NCI-H2081 (cell line): ENCODE data around the gene MED29.
A peak's percentile ranks its signal among the peaks of the same experiment; 100 is the strongest.
"Not testable (repeated sequence)": the region's sequence is repeated elsewhere in the genome, so short reads cannot be mapped to it uniquely, and the experiment has no call there.

Source experiments
- DNase-seq, 2 experiments: peaks; one replicate each; lab custom pipeline; 2025; lab: John Stamatoyannopoulos, UW

Gene MED29

DNA sequence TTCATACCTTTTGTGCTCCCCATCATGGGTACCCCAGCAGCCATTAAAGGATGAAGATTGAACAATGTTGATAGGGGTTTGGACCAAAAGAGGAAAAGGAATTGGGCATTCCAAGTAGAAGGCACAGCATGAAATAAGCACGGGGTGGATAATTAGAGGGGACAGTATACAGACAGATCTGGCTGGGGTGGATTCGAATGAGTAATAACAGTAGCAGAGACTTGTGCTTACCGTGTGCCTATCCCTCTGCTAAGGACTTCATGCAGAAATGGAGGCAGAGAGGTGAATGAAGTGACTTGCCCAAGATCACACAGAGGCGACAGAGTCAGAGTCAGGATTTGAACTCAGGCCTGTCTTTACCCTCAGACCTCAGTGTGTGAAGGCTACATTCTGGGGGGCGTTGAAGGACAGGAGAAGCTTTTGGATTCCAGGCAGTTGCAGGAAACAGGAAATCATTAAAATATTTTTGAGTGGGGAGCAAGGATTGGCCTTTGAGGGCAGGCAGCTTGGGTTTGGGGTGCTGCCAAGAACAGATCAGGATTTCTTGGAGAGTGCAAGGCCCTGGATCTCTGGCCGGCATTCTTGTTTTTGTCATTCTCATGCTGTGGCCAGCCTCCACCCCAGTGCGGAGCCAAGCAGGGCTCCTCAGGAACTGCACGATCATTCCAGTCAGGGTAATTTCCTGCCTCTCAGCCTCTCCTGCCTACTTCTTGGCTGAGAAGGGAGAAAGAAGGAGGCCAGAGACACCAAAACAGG, 19.0 kb upstream of the MED29 start:
- DNase-seq = no peak

DNA sequence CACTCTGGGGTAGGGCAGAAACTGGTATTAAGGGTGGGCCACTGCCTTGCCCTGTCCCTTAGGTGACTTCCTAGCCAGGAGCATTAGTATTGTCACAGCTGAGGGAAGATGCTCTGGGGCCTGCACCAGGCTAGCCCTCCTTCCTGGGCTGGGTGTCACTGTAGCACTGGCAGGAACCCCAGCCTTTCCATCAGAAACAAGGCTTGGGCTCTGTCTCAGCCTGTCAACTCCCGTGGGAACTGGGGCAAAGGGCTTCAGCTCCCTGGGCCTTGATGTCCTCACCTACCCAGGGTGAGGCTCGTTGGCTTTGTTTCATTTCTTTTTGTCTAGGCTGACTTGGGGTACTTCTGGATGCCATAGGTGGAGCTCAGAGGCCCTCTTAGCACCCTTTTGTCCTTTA, 18.2 kb upstream of the MED29 start:
- DNase-seq = no peak

DNA sequence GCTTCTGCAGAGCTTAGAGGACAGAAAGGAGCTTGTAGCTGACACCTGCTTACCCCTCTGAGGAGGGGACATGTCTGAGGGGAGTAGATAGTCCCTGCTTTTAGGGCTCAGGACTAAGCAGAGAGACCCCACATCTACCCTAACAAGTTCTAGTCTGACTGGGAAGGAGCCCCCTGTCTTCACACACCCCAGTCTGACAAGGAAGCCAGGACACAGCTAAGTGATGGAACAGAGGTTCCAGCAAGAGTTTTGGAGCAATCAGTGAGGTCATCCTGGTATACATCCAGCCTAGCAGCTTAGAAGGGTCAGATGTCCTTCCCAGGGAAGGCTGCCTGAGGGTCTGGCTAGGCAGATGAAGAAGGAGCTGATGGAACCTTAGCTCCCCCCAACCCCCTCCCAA, 15.2 kb upstream of the MED29 start:
- DNase-seq = no peak

GRCh38 chr19:39377373-39378362, 13.5 kb upstream of the MED29 start:
- DNase-seq = no peak

GRCh38 chr19:39379366-39379765, 11.8 kb upstream of the MED29 start:
- not testable (repeated sequence) for DNase-seq

- DNase-seq = no peak
Observed at GRCh38 chr19:39379865-39380396, 11.2 kb upstream of the MED29 start.

DNA sequence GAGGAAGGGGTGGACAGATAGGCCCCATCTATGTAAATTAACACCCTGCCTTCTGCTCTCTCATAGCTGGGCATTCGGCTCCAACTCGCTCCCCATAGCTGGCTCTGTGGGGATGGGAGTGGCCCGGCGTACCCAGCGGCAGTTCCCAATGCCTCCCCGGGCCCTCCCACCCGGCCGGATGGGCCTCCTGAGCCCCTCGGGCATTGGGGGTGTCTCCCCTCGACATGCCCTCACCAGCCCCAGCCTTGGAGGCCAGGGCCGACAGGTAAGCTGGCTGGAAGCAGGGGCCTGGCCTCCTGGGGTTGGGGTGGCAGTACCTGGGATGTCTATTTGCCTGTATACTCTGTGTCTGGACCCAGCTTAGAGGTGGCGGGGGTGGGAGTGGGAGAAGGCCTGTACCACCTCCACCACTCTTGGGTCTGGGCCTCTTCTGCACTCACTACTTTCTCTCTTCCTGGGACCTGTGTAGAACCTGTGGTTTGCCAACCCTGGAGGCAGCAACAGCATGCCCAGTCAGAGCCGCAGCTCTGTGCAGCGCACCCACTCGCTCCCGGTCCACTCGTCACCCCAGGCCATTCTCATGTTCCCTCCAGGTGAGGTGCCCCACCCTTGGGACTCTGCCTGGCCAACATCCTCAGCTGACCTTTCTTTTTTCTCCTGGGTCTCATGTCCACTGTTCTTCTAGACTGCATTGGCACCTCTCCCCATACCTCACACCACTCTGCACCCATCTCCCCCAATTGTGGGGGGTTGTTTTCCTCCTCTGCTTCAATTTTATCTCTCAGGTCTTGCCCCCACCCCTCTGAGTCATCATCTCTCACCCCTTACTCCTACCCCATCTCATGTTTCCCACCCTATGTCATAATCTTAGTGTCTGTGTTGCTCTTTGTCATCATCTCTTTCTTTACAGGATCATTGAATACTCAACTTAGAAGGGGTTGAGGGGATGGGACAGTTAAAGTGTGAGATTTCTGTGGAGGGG, 10.4 kb upstream of the MED29 start:
- DNase-seq = no peak

GRCh38 chr19:39381910-39382611, 9.1 kb upstream of the MED29 start:
- DNase-seq = no peak

GRCh38 chr19:39382991-39383828, 8.0 kb upstream of the MED29 start:
- DNase-seq = no peak

GRCh38 chr19:39384839-39385568, 6.2 kb upstream of the MED29 start:
- no peak for DNase-seq

DNA sequence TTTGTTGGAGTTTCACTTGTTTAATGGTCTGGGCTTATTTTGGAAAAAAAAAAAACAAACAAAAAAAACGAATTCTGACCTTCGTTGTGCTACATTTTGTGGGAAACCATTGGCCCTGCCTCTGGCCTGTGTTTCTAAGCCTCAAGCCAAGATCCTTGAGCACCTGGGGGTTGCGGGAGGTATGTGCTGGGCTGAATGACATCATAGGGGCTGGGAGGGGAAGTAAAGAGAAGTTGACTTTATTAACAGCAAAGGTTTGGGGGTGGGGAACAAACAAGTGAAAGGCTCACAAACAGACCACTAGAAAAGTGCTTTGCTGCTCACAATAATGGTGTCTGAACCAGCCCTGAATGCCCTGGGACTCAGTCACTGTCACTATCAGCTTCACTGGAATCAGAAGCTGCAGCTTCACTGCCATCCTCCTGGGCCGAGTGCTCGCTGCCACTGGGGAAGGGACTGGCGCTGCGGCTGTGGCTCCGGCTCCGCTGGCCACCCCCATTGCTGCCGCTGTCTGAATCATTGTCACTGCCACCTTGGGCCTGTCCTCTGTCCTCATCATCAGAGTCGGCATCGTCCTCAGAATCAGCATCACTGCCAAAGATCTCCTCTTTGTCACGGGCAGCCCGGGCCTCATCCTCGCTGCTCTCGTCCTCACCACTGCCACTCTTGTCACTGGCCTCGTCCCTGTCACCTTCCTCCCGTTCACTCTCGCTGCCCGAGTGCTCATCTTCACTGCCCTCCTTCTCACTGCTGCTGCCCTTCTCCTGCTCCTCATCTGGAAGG, 5.4 kb upstream of the MED29 start:
- no peak for DNase-seq

DNA sequence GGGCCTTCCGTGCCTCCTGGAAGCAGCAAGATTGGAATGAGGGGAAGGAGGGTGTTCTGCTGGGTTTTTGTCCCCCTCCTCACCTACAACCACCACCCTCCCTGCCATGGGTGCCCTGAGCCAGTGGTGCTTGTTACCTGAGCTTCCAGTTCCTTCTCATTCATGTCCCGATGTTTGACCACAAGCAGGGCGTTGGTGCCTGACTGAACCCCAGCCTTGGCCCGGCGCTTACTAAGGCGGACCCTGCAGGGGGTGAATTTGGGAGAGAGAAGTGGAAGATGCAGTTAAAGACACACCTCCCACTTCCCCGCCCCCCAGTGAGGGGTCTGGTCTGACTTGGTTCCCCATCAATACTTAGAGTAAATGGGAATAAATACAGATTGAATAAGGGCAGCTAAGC, 4.6 kb upstream of the MED29 start:
- no peak for DNase-seq

GRCh38 chr19:39388657-39389056, 2.5 kb upstream of the MED29 start:
- DNase-seq = no peak

DNA sequence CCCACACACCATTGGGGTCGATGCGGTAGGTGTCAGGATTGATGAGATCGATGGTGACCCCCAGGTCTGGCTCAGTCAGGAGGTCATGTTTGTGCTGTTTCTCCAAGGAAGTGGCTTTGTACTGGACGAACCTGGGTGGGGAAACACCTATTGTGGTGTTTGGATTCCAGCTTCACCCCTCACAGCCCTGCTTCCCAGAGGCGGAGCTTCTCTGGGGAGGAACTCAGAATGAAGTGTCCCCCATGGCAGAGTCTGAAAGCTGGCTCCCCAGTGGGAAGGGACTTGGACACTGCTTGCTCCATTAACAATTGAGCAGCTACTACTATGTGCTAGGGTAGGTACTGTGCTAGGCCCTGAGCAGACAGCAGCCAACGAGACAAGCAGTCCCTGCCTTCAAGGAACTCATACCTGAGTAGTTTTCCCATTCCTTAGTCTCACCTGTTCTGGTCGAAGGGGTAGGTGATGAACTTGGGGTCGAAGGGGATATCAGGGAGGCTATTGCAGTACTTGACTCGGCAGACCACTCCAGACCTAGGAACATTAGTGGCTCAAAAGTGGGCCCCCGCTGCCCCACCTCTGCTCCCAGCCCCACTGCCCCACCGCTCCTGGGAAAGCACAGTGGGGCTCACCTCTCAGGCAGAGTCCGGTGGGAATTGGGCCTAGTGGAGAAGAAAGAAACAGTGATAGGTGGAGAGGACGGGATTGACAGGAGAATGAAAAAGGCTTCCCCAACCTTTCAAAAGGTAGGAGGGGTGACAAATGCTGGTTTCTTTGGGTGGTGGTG, 1.4 kb upstream of the MED29 start:
- no peak for DNase-seq

DNA sequence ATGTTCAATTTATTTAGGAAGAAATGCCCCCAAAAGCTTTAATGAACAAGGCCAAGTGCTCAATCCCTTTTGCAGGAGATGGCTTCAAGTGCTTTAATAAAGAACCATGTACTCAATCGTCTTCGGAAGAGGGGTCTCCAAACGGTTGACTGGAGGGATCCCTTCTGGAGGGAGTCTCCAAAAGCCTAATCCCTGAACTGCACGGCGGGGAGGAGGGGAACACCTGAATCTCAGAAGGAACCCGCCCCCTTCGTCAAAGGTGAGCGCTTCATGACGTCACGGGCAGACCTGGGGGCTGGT, 777 bp upstream of the MED29 start:
- DNase-seq = no peak

DNA sequence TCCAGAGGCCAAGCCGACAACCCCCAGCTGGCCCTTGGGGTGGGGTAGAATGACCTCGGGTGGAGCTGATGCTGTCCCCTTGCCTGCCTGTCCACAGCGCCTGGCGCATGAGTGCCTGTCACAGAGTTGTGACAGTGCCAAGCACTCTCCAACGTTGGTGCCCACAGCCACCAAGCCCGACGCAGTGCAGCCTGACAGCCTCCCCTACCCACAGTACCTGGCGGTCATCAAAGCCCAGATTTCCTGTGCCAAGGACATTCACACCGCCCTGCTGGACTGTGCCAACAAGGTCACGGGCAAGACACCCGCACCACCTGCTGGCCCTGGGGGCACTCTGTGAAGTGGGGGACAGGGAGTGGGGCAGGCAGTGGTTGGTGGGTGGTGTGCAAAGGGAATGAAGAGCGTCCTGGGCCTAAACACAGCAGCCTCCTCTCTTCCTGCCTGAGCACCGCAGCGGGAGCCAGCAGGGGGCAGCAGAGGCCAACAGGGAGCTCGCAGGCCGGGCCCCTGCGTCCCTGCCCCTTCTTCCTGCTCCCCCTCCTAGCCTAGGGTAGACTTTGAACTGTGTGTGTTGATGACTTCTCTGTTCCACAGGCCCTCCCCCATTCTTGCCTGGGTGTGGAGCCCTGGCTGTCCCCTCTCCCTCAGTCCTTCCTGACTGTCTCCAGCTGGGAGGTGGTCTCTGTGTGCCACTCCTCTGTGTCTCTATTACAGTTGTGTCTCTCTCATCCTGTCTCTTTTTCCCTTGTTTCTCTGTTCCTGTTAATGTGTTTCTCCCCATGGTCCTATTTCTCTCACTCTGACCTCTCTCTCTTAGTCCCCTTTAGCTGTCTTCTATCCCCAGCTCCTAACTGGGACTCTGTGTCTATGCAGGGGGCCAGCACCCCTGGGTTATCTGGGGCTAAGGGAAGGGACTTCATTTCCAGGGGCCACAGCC, 6.5 kb downstream of the MED29 start:
- DNase-seq = peak; percentile 51 to 65
